HG03469 (cell line): Measurements from ENCODE around the gene LMBRD1.
"Not testable (repeated sequence)": the region's sequence is repeated elsewhere in the genome, so short reads cannot be mapped to it uniquely, and the experiment has no call there.

ENCODE experiments used
- ATAC-seq: cut with Tn5 transposase; IDR thresholded peaks from one replicate; pipeline ENCODE4 v1.9.1; 2021; ENCODE audit warnings: mild to moderate bottlenecking, moderate library complexity, moderate number of reproducible peaks; ENCODE audit not compliant: unreplicated experiment

LMBRD1 gene

DNA sequence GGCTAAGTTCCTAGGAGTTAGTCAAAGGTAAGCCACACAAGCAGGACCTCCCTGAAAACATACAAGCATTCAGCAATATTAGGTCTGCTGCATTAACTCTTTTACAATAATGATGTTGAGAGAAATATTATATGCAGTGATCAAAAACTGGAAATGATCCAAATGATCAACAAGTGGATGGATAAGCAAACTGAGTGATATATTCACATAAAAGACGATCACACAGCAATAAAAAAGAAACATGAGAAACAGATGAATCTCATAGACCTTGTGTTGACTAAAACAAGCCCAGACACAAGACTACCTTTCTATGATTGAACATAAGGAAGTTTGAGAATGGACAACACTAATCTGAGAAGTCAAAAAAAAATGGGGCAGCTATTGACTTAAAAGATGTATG, 39.9 kb downstream of the LMBRD1 start:
- ATAC-seq: no peak

DNA sequence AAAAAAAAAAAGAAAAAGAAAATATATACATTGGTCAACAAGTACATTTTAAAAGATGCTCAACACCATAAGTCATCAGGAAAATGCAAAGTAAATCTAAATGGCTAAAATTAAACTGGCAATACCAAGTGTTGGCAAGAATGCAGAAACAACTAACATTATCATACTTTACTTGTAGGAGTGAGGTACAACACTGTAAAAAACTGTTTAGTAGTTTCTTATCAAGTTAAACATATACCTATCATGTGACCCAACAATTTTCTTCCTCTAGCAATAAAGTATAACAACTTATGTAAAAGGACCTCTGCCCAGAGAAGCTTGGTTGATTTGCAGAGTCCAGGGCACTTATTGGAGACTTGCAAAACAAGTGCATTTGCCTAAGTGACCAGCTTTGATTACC, 40.4 kb downstream of the LMBRD1 start:
- no peak for ATAC-seq

GRCh38 chr6:69735027-69735426, 61.8 kb downstream of the LMBRD1 start:
- ATAC-seq: no peak

DNA sequence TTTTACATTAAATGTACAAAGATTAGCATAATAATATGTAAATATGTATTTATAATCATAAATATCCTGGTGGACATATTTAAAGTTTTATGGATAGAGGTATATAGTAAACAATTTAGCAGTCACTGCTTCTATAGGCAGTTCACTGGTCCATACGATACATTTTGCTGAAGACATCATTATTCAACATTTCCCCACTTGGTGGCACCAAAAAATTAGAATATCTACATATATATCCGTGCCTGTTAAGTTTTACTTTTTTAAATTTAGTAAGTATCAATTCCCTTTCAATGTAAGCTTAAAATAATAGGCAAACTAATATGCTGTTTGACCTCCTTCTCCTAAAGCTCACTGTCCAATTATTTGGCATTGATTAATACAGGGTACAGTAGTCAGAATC, 64.2 kb downstream of the LMBRD1 start:
- no peak for ATAC-seq

- no peak for ATAC-seq
Observed at GRCh38 chr6:69732045-69732444, 64.8 kb downstream of the LMBRD1 start.

DNA sequence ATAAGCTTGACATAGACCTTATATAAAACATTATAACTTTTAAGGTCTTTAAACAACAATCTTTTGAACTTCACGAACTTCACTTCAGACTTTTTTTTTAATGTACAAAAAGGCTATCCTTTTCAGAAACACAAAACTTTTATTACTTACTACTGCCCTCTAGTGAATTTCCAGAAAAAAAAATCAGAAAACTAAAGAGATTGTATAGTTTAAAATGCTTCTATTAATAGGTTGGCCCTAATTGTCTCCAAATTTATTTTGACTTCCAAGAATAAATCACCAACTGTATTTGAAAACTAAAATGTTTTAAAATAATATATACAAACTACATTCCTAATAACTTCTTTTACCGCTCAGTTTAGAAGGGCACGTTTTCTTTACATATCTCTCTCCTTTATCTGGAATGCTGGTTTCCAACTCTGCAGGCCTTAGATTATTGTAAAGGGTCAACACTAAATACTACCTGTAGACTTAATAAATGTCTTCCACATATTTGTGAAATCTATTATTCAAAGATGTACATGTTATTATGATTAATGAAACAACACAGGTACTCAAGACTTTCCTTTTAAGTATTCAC, 66.8 kb downstream of the LMBRD1 start:
- no peak for ATAC-seq

DNA sequence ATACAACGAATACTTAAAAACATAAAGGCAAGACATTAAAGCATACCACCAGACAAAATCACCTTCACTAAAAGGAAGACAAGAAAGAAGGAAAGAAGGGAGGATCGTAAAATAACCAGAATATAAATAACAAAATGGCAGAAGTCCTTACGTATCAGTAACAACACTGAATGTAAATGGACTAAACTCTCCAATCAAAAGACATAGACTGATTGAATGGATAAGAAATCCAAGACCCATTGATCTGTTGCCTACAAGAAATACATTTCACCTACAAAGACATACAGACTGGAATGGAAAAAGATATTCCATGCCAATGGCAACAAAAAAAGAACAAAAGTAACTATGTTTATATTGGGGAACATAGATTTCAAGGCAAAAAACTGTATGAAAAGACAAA, 74.1 kb downstream of the LMBRD1 start:
- ATAC-seq: no peak

GRCh38 chr6:69719602-69720193, 77.1 kb downstream of the LMBRD1 start:
- ATAC-seq: peak; percentile 91

GRCh38 chr6:69706724-69707123, 90.1 kb downstream of the LMBRD1 start:
- ATAC-seq: no peak

GRCh38 chr6:69705954-69706353, 90.9 kb downstream of the LMBRD1 start:
- ATAC-seq: no peak

DNA sequence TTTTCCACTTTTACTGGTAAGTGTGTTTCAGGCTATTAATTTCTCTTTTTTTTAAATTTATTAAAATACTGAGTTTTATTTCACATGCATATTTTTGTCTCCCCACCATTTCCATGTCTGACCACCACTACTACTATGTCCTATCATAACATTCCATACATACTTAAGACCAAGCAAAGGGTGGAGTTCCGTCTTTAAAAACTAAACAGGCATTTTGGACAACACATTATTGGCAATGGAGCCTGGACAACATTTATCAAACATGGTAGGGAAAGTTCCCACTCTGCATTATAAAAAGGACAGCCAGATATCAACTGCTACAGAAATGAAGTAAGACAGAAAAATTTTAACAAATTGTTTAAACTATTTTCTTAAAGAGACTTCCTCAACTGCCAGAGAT, 91.9 kb downstream of the LMBRD1 start:
- ATAC-seq: no peak

- ATAC-seq: no peak
Observed at GRCh38 chr6:69699655-69700054, 97.2 kb downstream of the LMBRD1 start.

DNA sequence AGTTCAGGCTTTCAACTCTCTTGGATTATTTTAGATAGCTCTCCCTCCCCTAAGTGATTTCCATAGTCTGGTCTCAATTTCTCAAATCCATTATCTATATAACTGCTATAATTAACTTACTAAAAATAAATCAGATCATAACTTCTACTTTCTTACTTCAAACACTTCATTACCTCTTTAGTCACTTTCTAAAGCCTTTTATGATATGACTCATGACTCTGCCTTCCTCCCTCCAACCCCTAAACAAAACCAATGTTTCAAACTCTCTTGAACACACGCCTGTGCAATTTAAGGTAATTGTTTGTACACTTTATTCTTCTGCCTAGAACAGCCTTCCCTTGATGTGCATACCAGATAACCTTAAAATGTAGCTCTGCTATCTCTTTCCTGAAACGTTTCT, 100.5 kb downstream of the LMBRD1 start:
- peak; percentile 69 for ATAC-seq

DNA sequence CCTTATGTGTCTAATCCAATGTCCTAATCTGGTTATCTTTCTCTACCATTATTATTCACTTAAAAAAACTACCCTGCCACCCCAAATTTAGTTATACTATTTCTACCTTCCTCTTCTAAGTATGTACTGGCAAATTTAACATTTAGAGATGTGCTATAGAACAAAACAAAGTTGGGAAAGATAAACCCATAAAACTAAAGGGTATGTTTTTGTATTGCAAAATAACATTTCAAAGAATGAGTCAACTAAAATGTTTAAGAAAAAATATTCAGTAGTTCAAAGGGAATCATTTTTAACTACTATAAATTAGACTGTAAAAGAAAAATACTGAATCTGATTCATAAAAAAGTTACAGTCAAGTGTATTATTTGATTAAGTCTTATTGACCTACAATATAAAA, 103.0 kb downstream of the LMBRD1 start:
- no peak for ATAC-seq

GRCh38 chr6:69690986-69691385, 105.8 kb downstream of the LMBRD1 start:
- no peak for ATAC-seq

DNA sequence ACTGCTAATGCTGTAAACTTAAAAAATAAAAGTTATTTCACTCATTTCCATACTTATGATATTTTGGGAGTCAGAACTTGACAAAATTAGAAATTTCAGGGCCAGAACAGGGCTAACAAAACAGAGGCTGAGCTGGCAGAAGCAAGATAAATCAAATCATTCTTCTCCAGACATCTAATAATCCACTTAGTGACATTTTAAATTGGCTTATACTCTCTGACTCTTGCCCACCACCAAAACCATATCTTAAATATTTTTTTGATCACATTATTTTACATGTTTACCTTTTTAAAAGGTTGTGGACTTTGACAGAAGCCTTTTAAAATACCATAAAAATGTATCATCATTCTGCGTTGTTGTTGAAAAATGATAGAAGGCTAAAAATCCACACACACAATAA, 116.5 kb downstream of the LMBRD1 start:
- ATAC-seq: no peak

- no peak for ATAC-seq
Observed at GRCh38 chr6:69673298-69673697, 123.5 kb downstream of the LMBRD1 start.

DNA sequence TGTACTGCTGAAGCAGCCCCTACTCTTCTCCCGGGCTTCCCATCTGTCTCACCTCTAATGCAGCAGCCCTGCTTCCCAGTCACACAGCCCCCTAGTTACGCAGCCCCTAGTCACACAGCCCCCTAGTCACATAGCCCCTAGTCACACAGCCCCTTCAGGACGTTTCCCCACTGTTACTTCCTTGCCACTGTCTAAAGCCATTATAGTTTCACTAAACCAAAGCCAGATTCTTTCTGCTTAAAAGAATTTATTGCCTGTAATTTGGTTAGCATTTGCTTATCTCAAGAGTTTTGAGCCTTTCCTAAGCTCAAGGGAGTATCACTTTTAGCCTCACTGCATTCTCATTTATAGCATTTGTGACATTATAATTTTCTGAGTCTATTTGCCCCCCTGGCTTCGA, 127.9 kb downstream of the LMBRD1 start:
- ATAC-seq: no peak

DNA sequence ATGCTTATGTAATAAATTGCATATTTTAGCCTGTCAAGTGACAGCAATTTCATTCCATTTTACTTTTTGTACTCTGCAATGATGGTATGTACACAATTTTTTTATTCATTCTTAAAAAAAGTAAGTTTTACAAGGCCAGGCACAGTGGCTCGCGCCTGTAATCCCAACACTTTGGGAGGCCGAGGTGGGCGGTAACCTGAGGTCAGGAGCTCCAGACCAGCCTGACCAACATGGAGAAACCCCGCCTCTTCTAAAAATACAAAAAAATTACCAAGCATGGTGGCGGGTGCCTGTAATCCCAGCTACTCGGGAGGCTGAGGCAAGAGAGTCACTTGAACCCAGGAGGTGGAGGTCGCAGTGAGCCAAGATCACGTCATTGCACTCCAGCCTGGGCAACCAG, 130.0 kb downstream of the LMBRD1 start:
- not testable (repeated sequence) for ATAC-seq

- ATAC-seq: no peak
Observed at GRCh38 chr6:69665437-69665836, 131.4 kb downstream of the LMBRD1 start.

DNA sequence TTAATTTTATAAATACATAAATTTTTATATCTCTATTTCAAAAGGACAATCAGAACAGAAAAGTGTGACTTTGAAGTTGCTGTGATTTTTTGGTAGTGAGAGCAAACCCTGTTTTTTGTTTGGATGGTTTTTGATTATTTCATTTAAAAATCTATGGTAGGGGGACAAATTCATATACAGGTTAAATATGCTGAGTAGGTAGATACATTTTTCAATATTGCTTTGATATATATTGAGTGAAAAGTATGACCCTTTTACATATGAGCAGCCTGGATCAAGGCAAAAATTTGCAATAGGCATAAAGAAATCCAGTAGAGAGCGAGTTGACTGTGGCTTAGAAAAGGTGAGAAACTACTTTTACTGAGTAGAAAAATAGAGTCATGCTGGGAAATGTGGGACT, 132.3 kb downstream of the LMBRD1 start:
- ATAC-seq: no peak

DNA sequence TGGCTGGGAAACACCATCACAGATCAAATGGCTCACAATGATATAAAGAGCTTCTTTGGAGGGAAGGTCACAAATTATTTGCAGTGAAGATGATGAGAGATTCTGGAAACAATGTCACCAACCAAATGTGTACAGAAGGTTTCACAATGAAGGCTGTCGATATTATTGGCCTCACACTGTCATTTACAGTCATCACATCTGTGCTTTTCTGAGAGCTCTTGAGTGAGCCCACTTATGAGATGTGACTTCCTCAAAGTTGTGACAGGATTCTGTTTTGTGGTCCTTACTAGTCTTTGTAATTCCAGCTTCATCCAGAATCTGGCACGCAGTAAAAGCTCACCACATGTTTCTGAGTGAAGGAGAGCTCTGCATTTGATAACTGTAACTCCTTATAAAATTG, 133.6 kb downstream of the LMBRD1 start:
- ATAC-seq: peak; percentile 57

GRCh38 chr6:69650703-69651102, 146.1 kb downstream of the LMBRD1 start:
- ATAC-seq: no peak
